ENCODE data around the gene RARB. TPM values are rescaled to one million over a fixed set of nuclear protein-coding genes. Genes with fewer than 3 reads are reported as not detected.

The RARB gene
- total RNA-seq, 1 donor from 2014 or later, result 13.4 TPM

DNA sequence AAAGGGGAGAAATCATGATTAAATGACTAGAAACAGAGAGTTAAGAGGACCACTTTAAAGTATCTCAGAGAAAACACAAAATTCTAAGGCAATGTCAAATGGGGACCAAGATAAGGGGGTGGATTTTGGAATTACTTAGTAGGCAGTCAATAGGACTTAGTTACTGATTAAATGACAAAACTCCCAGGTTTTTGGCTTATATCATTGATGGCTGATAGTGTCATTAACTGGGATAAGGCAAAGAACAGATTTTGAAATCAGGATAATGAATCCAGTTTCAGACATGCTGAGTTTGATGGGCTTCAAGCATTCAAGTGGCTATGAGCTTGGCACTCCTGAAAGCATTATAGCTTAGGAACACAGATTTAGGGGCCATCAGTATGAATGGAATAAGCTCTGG, 182.7 kb downstream of the RARB start:
- no peak for DNase-seq

DNA sequence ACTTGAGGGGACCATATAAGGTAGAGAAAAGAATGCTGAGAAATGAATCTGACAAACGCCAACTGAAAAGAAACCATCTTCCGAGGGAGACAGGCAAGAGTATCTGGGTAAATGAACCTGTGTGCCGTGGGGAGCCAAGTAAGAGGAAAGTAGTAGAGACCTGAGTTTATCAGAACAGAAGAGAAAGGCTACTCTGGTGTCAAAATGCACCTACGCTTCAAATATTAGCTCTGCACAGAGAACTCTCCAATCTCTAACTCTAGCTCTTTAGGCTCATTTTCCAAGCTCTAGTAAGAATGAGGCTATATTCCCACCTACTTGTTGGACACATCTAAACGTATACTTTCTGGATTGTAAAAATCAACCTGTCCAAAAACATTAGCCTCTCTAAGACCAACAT, 183.1 kb downstream of the RARB start:
- DNase-seq, result no peak

DNA sequence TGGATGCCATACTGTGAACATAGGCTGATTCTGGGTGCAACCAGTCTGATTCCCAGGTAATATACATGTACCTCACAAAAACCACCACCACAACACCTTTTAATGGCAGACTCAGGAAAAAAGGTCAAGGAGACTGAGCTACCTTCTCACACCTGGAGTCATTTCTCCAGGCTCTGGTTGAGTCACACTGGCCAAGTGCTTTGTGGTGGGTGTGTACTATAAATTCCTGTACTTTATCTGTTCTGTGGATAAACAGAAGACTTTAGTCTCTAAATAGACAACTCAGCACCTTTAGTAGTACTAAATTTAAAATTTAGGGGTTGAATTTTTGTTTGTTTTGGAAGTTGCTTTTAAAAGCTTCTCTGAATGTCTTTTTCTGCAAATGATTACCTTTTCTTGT, 190.0 kb downstream of the RARB start:
- DNase-seq, result no peak

DNA sequence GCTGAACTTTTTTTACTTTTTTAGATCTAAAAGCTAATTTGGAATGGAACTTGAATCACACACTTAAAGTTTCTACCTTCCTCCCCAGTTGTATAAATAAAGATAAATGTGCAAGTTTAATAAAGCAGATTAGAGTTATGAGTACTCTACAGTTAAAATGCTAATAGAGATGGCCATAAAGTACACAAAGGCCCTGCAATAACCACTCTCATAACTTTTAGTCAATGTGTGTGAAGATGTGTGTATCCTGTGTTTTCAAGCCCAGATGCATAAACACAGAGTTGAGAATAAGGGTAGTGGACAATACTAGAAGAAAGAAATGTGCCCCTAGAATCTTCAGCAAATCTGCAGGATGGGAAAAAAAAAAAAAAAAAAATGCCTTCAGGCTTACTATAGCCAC, 191.3 kb downstream of the RARB start:
- no peak for DNase-seq

DNA sequence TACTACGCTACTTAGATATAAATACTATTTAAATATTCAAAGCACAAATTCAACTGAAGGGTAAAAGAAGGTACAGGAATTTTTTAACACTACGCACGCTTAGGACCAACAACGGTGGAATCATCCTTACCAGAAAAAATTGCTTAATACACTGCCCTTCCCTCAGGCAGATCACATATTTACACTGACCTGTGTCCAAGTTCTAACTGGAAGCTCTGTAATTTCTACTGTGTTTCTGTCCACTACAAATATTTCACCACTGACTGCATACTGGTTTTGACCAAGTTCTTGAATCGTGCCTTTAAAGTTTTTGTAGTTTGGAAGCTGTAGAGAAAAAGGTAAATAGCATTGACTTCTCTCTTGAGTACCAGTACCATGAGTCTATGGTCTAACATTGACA, 192.4 kb downstream of the RARB start:
- DNase-seq, result no peak

DNA sequence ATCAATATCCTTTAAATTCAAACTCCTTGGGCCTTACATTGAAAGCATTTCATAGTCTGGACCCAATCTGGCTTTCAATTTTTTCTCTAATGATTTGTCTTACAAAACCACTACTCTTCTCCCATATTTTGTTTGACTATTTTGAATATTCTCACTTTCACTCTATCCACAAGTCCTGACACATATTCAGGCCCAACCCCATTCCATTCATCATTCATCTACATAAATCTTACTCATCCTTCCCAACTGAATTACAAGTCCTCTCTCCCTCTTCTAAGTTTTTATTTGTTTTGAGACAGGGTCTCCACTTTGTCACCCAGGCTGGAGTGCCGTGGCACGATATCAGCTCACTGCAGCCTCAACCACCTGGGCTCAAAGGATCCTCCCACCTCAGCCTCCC, 193.0 kb downstream of the RARB start:
- DNase-seq, result no peak

DNA sequence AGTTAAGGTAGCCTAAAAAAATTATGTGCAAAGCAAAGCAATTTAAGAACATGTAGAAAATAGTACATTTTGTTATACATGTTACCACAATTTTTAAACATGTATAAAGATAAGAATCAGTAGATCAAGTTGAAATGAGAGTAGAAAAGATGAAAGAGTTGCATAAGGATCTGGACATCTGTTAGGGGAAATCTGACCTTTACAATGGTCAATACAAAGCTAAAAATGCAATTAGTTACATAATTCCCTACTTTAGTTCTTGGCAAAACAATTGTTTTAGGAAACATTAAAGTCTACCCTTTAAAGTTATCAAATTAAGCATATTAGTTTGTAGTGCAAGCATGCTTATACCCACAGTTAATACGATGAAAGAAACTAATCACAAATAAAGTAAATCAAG, 203.9 kb downstream of the RARB start:
- DNase-seq, result no peak

DNA sequence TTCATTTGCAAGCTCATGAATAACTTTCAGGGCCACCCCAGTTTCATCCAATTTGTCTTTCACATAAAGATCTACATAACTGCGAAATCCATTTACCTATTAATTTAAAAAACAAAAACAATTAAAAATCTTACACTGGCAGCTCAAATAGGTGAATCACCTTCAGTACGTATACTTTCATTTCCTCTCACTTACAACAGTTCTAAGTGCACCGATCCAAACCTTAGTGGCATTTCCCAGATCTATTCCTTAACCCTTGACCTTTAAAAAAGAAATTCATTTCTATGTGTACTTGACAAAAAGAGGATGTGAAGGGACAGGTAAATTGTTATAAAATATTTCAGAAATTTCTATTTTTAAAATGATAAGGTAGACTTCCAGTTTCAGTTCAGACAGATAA, 205.9 kb downstream of the RARB start:
- DNase-seq, result no peak

DNA sequence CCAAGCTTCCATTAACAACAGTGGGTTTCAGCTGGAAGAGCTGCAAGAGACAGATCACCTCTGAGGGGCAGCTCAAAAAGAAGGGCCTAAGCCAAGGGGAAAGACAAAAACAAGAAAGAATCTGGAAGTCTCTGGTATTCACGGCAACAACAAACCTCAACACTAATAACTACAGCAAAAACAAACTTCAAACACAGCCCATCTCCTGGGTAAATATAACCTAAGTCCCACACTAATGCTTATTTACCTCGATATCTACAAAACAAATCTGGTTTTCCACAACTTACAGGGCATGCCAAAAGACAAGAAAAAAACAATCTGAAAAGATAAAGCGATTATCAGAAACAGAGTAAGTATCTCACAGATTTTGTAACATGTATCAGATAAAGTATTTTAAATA, 207.0 kb downstream of the RARB start:
- no peak for DNase-seq

Small RNA genes within 50 kb of the gene (small RNA-seq; reads per million reads assigned to genes)
- gene RF01161, result not detected
- not detected for gene RF02271

Other genes starting within 250 kb of the RARB start
- gene TOP2B, start 236.6 kb downstream of the RARB start, total RNA-seq, result 433 TPM

Measured in occipital lobe (tissue), 3 donors.